ENCODE results near the gene SLCO2A1.

GRCh38 chr3:133931084-133931483, 98.6 kb downstream of the SLCO2A1 start:
- TF ChIP-seq CTCF (IDR thresholded peaks at IDR 0.05) (no peak), EZH2 (IDR thresholded peaks at IDR 0.05; ENCODE audit: borderline replicate concordance, insufficient read depth, low read depth, low read length, poor library complexity, severe bottlenecking) (no peak)
